SK-N-SH (cell line): ENCODE measurements around the gene ZNF892. TPM values are rescaled to one million over a fixed set of nuclear protein-coding genes. Genes with fewer than 3 reads are reported as not detected.

Source experiments
- CTCF ChIA-PET: fragments of 300-600, 350-600 bp; formaldehyde crosslinking; extraction: SDS; loops from one replicate; lab custom pipeline; 2021; lab: Yijun Ruan, JAX
- POLR2A ChIA-PET: fragments of 350-600 bp; sonication (Branson Sonifier 250); formaldehyde crosslinking; extraction: SDS; loops from one replicate; lab custom pipeline; 2020; ENCODE audit warnings: antibody characterized with exemption, inconsistent platforms; lab: Yijun Ruan, JAX
- DNase-seq: peaks from one replicate; pipeline ENCODE4 v3.0.0; 2012
- H2AFZ ChIP-seq: fragments of 200-600 bp; sonication (generic); 2 replicates; pipeline ENCODE4 v1.8.1; 2016; ENCODE audit warnings: antibody characterized with exemption, mild to moderate bottlenecking, low read depth
- H3F3A ChIP-seq: fragments of 200-600 bp; sonication (generic); replicated peaks from 2 replicates; pipeline ENCODE3; 2016; ENCODE audit warnings: antibody characterized with exemption, mild to moderate bottlenecking; ENCODE audit not compliant: insufficient read depth
- H3K27ac ChIP-seq, 2 experiments: fragments of 200-500 bp in 1 of 2; fragments of 200-600 bp in 1 of 2; sonication (Bioruptor generic) in 1 of 2; sonication (generic), shearing (Covaris generic) in 1 of 2; 2 replicates each; pipeline versions ENCODE4 v1.5.1 to v1.6.1; 2014 to 2016; ENCODE audit warnings: low read depth in 2 of 2, inconsistent platforms in 1 of 2, low read length in 1 of 2, mild to moderate bottlenecking in 1 of 2, mixed read lengths in 1 of 2
- H3K27me3 ChIP-seq: fragments of 200-600 bp; sonication (generic), shearing (Covaris generic); 2 replicates; pipeline ENCODE4 v1.6.1; 2016; ENCODE audit warnings: mixed run types; ENCODE audit not compliant: insufficient read depth
- H3K36me3 ChIP-seq, 2 experiments: fragments of 200-500 bp in 1 of 2; fragments of 200-600 bp in 1 of 2; sonication (Bioruptor generic) in 1 of 2; sonication (generic) in 1 of 2; replicated peaks in 1 of 2; 2 replicates each; pipeline versions ENCODE3 to v1.5.1; 2014 to 2016; ENCODE audit warnings: low read length in 1 of 2, mild to moderate bottlenecking in 1 of 2; ENCODE audit not compliant: insufficient read depth in 2 of 2, control insufficient read depth in 1 of 2
- H3K4me1 ChIP-seq, 2 experiments: fragments of 200-500 bp in 1 of 2; fragments of 200-600 bp in 1 of 2; sonication (Bioruptor generic) in 1 of 2; sonication (generic), shearing (Covaris generic) in 1 of 2; 2 replicates each; pipeline versions ENCODE4 v1.5.1 to v1.6.1; 2014 to 2016; ENCODE audit warnings: low read depth in 1 of 2, low read length in 1 of 2, mixed run types in 1 of 2; ENCODE audit not compliant: insufficient read depth in 2 of 2, control insufficient read depth in 1 of 2
- H3K4me2 ChIP-seq: fragments of 200-600 bp; sonication (generic), shearing (Covaris generic); 2 replicates; pipeline ENCODE4 v1.6.1; 2017; ENCODE audit warnings: mixed run types
- H3K4me3 ChIP-seq, 2 experiments: fragments of 200-500 bp in 1 of 2; fragments of 200-600 bp in 1 of 2; sonication (Bioruptor generic) in 1 of 2; sonication (generic), shearing (Covaris generic) in 1 of 2; 2 replicates each; pipeline versions ENCODE4 v1.5.1 to v1.8.1; 2014 to 2016; ENCODE audit warnings: low read depth in 2 of 2, inconsistent platforms in 1 of 2, low read length in 1 of 2, mild to moderate bottlenecking in 1 of 2, mixed read lengths in 1 of 2, moderate library complexity in 1 of 2
- H3K79me2 ChIP-seq: fragments of 200-600 bp; sonication (generic); 2 replicates; pipeline ENCODE4 v1.8.1; 2017; ENCODE audit warnings: mild to moderate bottlenecking; ENCODE audit not compliant: insufficient read depth
- H3K9ac ChIP-seq: fragments of 200-600 bp; sonication (generic); 2 replicates; pipeline ENCODE4 v1.6.1; 2017; ENCODE audit warnings: mixed run types
- H3K9me2 ChIP-seq: fragments of 200-600 bp; sonication (generic); 2 replicates; pipeline ENCODE4 v1.6.1; 2017; ENCODE audit warnings: mixed run types
- H3K9me3 ChIP-seq: fragments of 200-600 bp; sonication (generic); 2 replicates; pipeline ENCODE4 v1.6.1; 2017; ENCODE audit warnings: mixed run types, mild to moderate bottlenecking, moderate library complexity
- H4K20me1 ChIP-seq: fragments of 200-600 bp; sonication (generic); 2 replicates; pipeline ENCODE4 v1.6.1; 2017; ENCODE audit warnings: mild to moderate bottlenecking, mixed run types; ENCODE audit not compliant: insufficient read depth
- CHD2 ChIP-seq: fragments of 150-350 bp; IDR thresholded peaks from 2 replicates; pipeline ENCODE4 v1.6.1; 2018; ENCODE audit warnings: low read length; ENCODE audit not compliant: partially characterized antibody
- ELF1 ChIP-seq: IDR thresholded peaks from 2 replicates; pipeline ENCODE4 v1.4.0; 2012
- EZH2phosphoT487 ChIP-seq: fragments of 200-600 bp; sonication (generic); IDR thresholded peaks from 2 replicates; pipeline ENCODE4 v1.6.1; 2017; ENCODE audit warnings: low read depth, mixed run types, mild to moderate bottlenecking, antibody characterized with exemption, moderate library complexity, borderline replicate concordance
- FOXJ3 ChIP-seq: sonication (generic); formaldehyde crosslinking; IDR thresholded peaks from 2 replicates; pipeline ENCODE4 v1.5.1; 2020; ENCODE audit warnings: mild to moderate bottlenecking, missing genetic modification reagents
- FOXM1 ChIP-seq: IDR thresholded peaks from 2 replicates; pipeline ENCODE4 v1.4.0; 2012; ENCODE audit warnings: low read depth, mild to moderate bottlenecking
- GABPA ChIP-seq: IDR thresholded peaks from 2 replicates; pipeline ENCODE4 v1.4.0; 2012; ENCODE audit warnings: low read depth, mild to moderate bottlenecking
- JUND ChIP-seq: IDR thresholded peaks from 2 replicates; pipeline ENCODE4 v1.4.0; 2012
- MAX ChIP-seq: IDR thresholded peaks from 2 replicates; pipeline ENCODE4 v1.4.0; 2012; ENCODE audit warnings: low read depth
- MEF2A ChIP-seq: IDR thresholded peaks from 2 replicates; pipeline ENCODE4 v1.4.0; 2012; ENCODE audit warnings: low read depth, borderline replicate concordance
- NFIC ChIP-seq: IDR thresholded peaks from 2 replicates; pipeline ENCODE4 v1.4.0; 2012; ENCODE audit warnings: borderline replicate concordance
- PBX3 ChIP-seq: IDR thresholded peaks from 2 replicates; pipeline ENCODE4; 2012
- RCOR1 ChIP-seq: fragments of 150-350 bp; IDR thresholded peaks from 2 replicates; pipeline ENCODE4 v1.6.1; 2017; ENCODE audit warnings: antibody characterized with exemption, low read length
- SMC3 ChIP-seq: IDR thresholded peaks from 2 replicates; pipeline ENCODE4 v1.6.1; 2012; ENCODE audit warnings: low read depth, low read length, improper control_type of control experiment
- TCF12 ChIP-seq: IDR thresholded peaks from 2 replicates; pipeline ENCODE4 v1.4.0; 2012
- YY1 ChIP-seq: IDR thresholded peaks from 2 replicates; pipeline ENCODE4 v1.4.0; 2012; ENCODE audit warnings: low read depth, mild to moderate bottlenecking
- WGBS: methylation state at CpG from one replicate; pipeline ENCODE4 v1.1.6; 2017; ENCODE audit warnings: low lambda C conversion rate; 5-methylcytosine and 5-hydroxymethylcytosine counted together
- polyA plus RNA-seq, 3 experiments: library from polyadenylated mRNA; depleted of rRNA; stranded (reverse); fragments of >200 nt; gene quantifications; 2 replicates each; pipeline ENCODE4 v1.2.3, GENCODE V29; 2012
- TF ChIP-seq, protein P1 (sequence below): IDR thresholded peaks from 2 replicates; pipeline ENCODE4 v1.4.0; 2012; ENCODE audit warnings: low read depth, borderline replicate concordance
- TF ChIP-seq, protein P2 (sequence below): IDR thresholded peaks from 2 replicates; pipeline ENCODE4 v1.4.0; 2012; ENCODE audit warnings: low read depth, borderline replicate concordance
- TF ChIP-seq, protein P3 (sequence below): IDR thresholded peaks from 2 replicates; pipeline ENCODE4 v1.6.1; 2012; ENCODE audit warnings: mild to moderate bottlenecking, low read depth, low read length, moderate library complexity
- TF ChIP-seq, protein P4 (sequence below): fragments of 150-350 bp; IDR thresholded peaks from 2 replicates; pipeline ENCODE4 v1.6.1; 2017; ENCODE audit warnings: antibody characterized with exemption, low read length, low read depth, borderline replicate concordance

The ZNF892 gene
- polyA plus RNA-seq, 1 of the 3 experiments (the other 2 are of a cell fraction) = 1.4 TPM

GRCh38 chr2:95232232-95232631, 24.9 kb downstream of the ZNF892 start:
- no peaks in the 10 kb centered on the region for H3K9me3 ChIP-seq
- ChIA-PET CTCF (interaction anchor here (0.7 to 3.4 kb wide), 31 partner anchors 9 to 497 kb away, joined by 3 to 90 read pairs (median 5); partner anchors contain the start of gene PROM2), POLR2A (no interaction called here)
- no peak overlapping the region for H3K4me2 ChIP-seq
- H3K36me3 ChIP-seq = no peaks in the 10 kb centered on the region
- no peak for TF ChIP-seq CHD2
- no peak for TF ChIP-seq EZH2phosphoT487
- TF ChIP-seq MAX = no peak
- no peak for TF ChIP-seq NFIC
- no peak overlapping the region for H2AFZ ChIP-seq
- H3K4me3 ChIP-seq = no peak overlapping the region
- H3K79me2 ChIP-seq = no peaks in the 10 kb centered on the region
- H3K9ac ChIP-seq = no peak overlapping the region
- WGBS = 50% methylated on average over 1 of the region's 1 CpG
- H3K9me2 ChIP-seq = no peaks in the 10 kb centered on the region
- no peaks in the 10 kb centered on the region for H3K27me3 ChIP-seq
- no peak for DNase-seq
- no peaks in the 10 kb centered on the region for H3F3A ChIP-seq
- H3K4me1 ChIP-seq = no peaks in the 10 kb centered on the region
- H3K27ac ChIP-seq = no peak overlapping the region
- no peaks in the 10 kb centered on the region for H4K20me1 ChIP-seq

DNA sequence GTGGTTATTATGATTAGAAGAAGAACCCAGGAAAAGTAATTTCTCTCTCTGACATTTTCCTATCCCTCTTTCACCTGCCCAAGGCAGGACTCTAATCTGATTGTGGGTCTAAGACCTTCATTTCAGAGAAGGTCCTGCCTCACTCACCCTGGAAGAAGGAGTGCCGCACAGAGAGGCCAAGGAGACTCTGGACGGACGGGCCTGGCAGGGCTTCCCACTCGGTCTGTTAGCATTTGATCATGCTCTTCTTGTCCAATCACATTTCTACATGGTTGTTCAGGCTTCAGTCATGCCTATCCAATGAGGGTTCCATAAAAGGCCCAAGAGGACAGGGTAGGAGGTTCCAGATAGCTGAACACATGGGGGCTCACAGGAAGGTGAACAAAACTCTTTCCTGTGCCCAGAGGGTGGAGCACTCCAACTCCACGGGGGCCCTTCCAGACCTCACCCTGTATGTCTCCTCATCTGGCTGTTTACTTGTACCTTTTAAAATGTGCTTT, 27.0 kb downstream of the ZNF892 start:
- Histone ChIP-seq H3K27me3 (no peaks in the 10 kb centered on the region), H3K36me3 (no peaks in the 10 kb centered on the region), H3K79me2 (no peaks in the 10 kb centered on the region), H3K4me3 (no peak overlapping the region), H3K4me1 (no peaks in the 10 kb centered on the region), H3K9ac (no peak overlapping the region), H3F3A (no peaks in the 10 kb centered on the region), H3K9me3 (no peaks in the 10 kb centered on the region), H4K20me1 (no peaks in the 10 kb centered on the region), H3K9me2 (no peaks in the 10 kb centered on the region), H2AFZ (no peak overlapping the region), H3K4me2 (no peak overlapping the region), H3K27ac (no peak overlapping the region)
- ChIA-PET CTCF (no interaction called here), POLR2A (no interaction called here)
- WGBS = 36% methylated on average over 5 of the region's 5 CpGs
- TF ChIP-seq, protein P1, sequence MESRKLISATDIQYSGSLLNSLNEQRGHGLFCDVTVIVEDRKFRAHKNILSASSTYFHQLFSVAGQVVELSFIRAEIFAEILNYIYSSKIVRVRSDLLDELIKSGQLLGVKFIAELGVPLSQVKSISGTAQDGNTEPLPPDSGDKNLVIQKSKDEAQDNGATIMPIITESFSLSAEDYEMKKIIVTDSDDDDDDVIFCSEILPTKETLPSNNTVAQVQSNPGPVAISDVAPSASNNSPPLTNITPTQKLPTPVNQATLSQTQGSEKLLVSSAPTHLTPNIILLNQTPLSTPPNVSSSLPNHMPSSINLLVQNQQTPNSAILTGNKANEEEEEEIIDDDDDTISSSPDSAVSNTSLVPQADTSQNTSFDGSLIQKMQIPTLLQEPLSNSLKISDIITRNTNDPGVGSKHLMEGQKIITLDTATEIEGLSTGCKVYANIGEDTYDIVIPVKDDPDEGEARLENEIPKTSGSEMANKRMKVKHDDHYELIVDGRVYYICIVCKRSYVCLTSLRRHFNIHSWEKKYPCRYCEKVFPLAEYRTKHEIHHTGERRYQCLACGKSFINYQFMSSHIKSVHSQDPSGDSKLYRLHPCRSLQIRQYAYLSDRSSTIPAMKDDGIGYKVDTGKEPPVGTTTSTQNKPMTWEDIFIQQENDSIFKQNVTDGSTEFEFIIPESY = no peak
- TF ChIP-seq YY1 = no peak
- no peak for TF ChIP-seq RCOR1
- TF ChIP-seq, protein P2, sequence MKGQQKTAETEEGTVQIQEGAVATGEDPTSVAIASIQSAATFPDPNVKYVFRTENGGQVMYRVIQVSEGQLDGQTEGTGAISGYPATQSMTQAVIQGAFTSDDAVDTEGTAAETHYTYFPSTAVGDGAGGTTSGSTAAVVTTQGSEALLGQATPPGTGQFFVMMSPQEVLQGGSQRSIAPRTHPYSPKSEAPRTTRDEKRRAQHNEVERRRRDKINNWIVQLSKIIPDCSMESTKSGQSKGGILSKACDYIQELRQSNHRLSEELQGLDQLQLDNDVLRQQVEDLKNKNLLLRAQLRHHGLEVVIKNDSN = no peak
- no peak for TF ChIP-seq EZH2phosphoT487
- TF ChIP-seq, protein P3, sequence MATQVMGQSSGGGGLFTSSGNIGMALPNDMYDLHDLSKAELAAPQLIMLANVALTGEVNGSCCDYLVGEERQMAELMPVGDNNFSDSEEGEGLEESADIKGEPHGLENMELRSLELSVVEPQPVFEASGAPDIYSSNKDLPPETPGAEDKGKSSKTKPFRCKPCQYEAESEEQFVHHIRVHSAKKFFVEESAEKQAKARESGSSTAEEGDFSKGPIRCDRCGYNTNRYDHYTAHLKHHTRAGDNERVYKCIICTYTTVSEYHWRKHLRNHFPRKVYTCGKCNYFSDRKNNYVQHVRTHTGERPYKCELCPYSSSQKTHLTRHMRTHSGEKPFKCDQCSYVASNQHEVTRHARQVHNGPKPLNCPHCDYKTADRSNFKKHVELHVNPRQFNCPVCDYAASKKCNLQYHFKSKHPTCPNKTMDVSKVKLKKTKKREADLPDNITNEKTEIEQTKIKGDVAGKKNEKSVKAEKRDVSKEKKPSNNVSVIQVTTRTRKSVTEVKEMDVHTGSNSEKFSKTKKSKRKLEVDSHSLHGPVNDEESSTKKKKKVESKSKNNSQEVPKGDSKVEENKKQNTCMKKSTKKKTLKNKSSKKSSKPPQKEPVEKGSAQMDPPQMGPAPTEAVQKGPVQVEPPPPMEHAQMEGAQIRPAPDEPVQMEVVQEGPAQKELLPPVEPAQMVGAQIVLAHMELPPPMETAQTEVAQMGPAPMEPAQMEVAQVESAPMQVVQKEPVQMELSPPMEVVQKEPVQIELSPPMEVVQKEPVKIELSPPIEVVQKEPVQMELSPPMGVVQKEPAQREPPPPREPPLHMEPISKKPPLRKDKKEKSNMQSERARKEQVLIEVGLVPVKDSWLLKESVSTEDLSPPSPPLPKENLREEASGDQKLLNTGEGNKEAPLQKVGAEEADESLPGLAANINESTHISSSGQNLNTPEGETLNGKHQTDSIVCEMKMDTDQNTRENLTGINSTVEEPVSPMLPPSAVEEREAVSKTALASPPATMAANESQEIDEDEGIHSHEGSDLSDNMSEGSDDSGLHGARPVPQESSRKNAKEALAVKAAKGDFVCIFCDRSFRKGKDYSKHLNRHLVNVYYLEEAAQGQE = no peak
- TF ChIP-seq FOXJ3 (CRISPR knock-in tag) = no peak
- no peak for TF ChIP-seq MAX
- TF ChIP-seq ELF1 = no peak
- TF ChIP-seq GABPA = no peak
- no peak for TF ChIP-seq SMC3
- TF ChIP-seq TCF12 = no peak
- no peak for TF ChIP-seq PBX3
- TF ChIP-seq MEF2A = no peak
- no peak for TF ChIP-seq CHD2
- no peak for TF ChIP-seq FOXM1
- TF ChIP-seq JUND = no peak
- TF ChIP-seq, protein P4, sequence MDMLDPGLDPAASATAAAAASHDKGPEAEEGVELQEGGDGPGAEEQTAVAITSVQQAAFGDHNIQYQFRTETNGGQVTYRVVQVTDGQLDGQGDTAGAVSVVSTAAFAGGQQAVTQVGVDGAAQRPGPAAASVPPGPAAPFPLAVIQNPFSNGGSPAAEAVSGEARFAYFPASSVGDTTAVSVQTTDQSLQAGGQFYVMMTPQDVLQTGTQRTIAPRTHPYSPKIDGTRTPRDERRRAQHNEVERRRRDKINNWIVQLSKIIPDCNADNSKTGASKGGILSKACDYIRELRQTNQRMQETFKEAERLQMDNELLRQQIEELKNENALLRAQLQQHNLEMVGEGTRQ = no peak
- DNase-seq = no peak
